ENCODE measurements around the gene SPDL1.
"Not testable (repeated sequence)": the region's sequence is repeated elsewhere in the genome, so short reads cannot be mapped to it uniquely, and the experiment has no call there.

The SPDL1 gene

DNA sequence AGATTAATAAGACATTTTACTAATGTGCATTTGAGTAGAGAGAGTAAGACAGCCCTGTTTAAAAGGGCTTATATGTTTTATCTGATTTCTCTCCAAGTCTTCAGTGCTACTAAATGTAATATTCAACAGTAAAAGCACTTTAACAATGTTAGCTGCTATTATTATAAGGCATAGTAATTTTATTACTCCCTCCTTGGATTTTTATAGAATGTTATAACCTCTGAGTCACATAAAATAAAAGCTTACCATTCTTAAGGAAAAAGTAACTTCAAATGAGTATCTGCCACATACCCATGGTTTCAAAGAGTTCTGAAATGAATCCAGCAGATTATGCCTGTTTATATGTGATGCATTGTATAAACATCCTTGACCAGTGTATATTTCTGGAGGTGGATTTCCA is 19.0 kb downstream of the SPDL1 start:
- H3K27me3 ChIP-seq (ENCODE audit: insufficient read depth, low read length): no peaks in the 10 kb centered on the region
- no peaks in the 10 kb centered on the region for H3K9me3 ChIP-seq (ENCODE audit: insufficient read depth, low read depth, low read length)
- no peak overlapping the region for H3K4me3 ChIP-seq (ENCODE audit: low read length)
- no peaks in the 10 kb centered on the region for H3K4me1 ChIP-seq (ENCODE audit: insufficient read depth, low read length)
- H3K9ac ChIP-seq (ENCODE audit: low read depth, low read length): no peak overlapping the region
- H3K27ac ChIP-seq (ENCODE audit: low read length): no peak overlapping the region
- H3K36me3 ChIP-seq (ENCODE audit: insufficient read depth, low read depth, low read length): peaks cover 71% of the 10 kb centered on the region

DNA sequence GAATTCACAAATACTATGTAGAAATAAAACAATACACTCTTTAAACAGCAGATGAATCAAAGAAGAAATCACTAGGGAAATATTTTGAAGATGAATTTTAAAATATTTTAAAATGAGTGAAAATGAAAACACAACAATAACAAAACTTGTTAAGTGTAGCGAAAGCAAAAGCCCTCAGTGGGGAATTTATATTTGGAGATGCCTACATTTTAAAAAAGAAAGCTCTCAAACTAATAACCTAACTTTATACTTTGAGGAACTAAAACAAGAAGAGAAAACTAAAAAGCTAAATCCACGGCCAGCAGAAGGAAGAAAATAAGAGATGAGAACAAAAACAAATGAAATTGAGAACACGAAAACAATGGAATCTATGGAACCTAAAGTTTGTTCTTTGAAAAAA is 22.7 kb downstream of the SPDL1 start:
- Histone ChIP-seq H3K27ac (ENCODE audit: low read length) (no peak overlapping the region), H3K27me3 (ENCODE audit: insufficient read depth, low read length) (no peaks in the 10 kb centered on the region), H3K9me3 (ENCODE audit: insufficient read depth, low read depth, low read length) (no peaks in the 10 kb centered on the region), H3K36me3 (ENCODE audit: insufficient read depth, low read depth, low read length) (peaks cover 34% of the 10 kb centered on the region), H3K4me3 (ENCODE audit: low read length) (no peak overlapping the region), H3K9ac (ENCODE audit: low read depth, low read length) (no peak overlapping the region), H3K4me1 (ENCODE audit: insufficient read depth, low read length) (no peaks in the 10 kb centered on the region)

DNA sequence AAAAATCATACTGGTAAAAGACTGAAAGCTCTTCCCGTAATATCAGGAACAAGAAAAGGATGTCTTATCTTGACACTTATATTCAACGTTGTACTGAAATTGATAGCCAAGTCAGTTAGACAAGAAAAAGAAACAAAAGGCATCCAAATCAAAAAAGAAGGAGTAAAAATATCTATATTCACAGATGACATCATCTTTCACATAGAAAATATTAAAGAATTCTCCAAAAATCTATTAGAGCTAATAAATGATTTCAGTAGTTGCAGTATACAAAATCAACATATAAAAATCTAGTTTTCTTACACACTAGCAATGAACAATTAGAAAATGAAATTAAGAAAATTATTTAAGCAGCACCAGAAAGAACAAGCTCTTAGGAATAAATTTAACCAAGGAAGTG is 24.3 kb downstream of the SPDL1 start:
- H3K27ac ChIP-seq (ENCODE audit: low read length): no peak overlapping the region
- H3K4me1 ChIP-seq (ENCODE audit: insufficient read depth, low read length): no peaks in the 10 kb centered on the region
- no peak overlapping the region for H3K9ac ChIP-seq (ENCODE audit: low read depth, low read length)
- no peaks in the 10 kb centered on the region for H3K27me3 ChIP-seq (ENCODE audit: insufficient read depth, low read length)
- no peak overlapping the region for H3K4me3 ChIP-seq (ENCODE audit: low read length)
- H3K36me3 ChIP-seq (ENCODE audit: insufficient read depth, low read depth, low read length): peaks cover 18% of the 10 kb centered on the region
- no peaks in the 10 kb centered on the region for H3K9me3 ChIP-seq (ENCODE audit: insufficient read depth, low read depth, low read length)

GRCh38 chr5:169609716-169610115 is 26.1 kb downstream of the SPDL1 start:
- Histone ChIP-seq H3K27ac (ENCODE audit: low read length) (no peak overlapping the region), H3K9me3 (ENCODE audit: insufficient read depth, low read depth, low read length) (no peaks in the 10 kb centered on the region)

GRCh38 chr5:169610606-169611005 is 27.0 kb downstream of the SPDL1 start:
- H3K9ac ChIP-seq (ENCODE audit: low read depth, low read length): no peak overlapping the region
- H3K27ac ChIP-seq (ENCODE audit: low read length): no peak overlapping the region
- no peaks in the 10 kb centered on the region for H3K9me3 ChIP-seq (ENCODE audit: insufficient read depth, low read depth, low read length)
- no peak overlapping the region for H3K4me3 ChIP-seq (ENCODE audit: low read length)
- H3K27me3 ChIP-seq (ENCODE audit: insufficient read depth, low read length): no peaks in the 10 kb centered on the region
- H3K36me3 ChIP-seq (ENCODE audit: insufficient read depth, low read depth, low read length): peaks cover 3% of the 10 kb centered on the region; the same call in 1 of the 2 replicates
- no peaks in the 10 kb centered on the region for H3K4me1 ChIP-seq (ENCODE audit: insufficient read depth, low read length)

More at GRCh38 chr5:169609716-169610115, 26.1 kb downstream of the SPDL1 start:
- H3K27me3 ChIP-seq (ENCODE audit: insufficient read depth, low read length): no peaks in the 10 kb centered on the region
- H3K9ac ChIP-seq (ENCODE audit: low read depth, low read length): no peak overlapping the region
- H3K36me3 ChIP-seq (ENCODE audit: insufficient read depth, low read depth, low read length): peaks cover 4% of the 10 kb centered on the region; the same call in 1 of the 2 replicates
- H3K4me3 ChIP-seq (ENCODE audit: low read length): no peak overlapping the region
- H3K4me1 ChIP-seq (ENCODE audit: insufficient read depth, low read length): no peaks in the 10 kb centered on the region

- no peaks in the 10 kb centered on the region for H3K4me1 ChIP-seq (ENCODE audit: insufficient read depth, low read length)
Observed at GRCh38 chr5:169615561-169615960, 32.0 kb downstream of the SPDL1 start.

GRCh38 chr5:169624307-169624706 is 40.7 kb downstream of the SPDL1 start:
- H3K4me1 ChIP-seq (ENCODE audit: insufficient read depth, low read length); H3K27ac ChIP-seq (ENCODE audit: low read length); H3K4me3 ChIP-seq (ENCODE audit: low read length); H3K9me3 ChIP-seq (ENCODE audit: insufficient read depth, low read depth, low read length); H3K27me3 ChIP-seq (ENCODE audit: insufficient read depth, low read length); H3K9ac ChIP-seq (ENCODE audit: low read depth, low read length); H3K36me3 ChIP-seq (ENCODE audit: insufficient read depth, low read depth, low read length): not testable (repeated sequence)

More at GRCh38 chr5:169615561-169615960, 32.0 kb downstream of the SPDL1 start:
- H3K27me3 ChIP-seq (ENCODE audit: insufficient read depth, low read length): no peaks in the 10 kb centered on the region
- no peak overlapping the region for H3K4me3 ChIP-seq (ENCODE audit: low read length)
- H3K36me3 ChIP-seq (ENCODE audit: insufficient read depth, low read depth, low read length): no peaks in the 10 kb centered on the region
- H3K27ac ChIP-seq (ENCODE audit: low read length): no peak overlapping the region
- peaks cover 9% of the 10 kb centered on the region; the same call in 1 of the 2 replicates for H3K9me3 ChIP-seq (ENCODE audit: insufficient read depth, low read depth, low read length)
- no peak overlapping the region for H3K9ac ChIP-seq (ENCODE audit: low read depth, low read length)

GRCh38 chr5:169626779-169627178 is 43.2 kb downstream of the SPDL1 start:
- Histone ChIP-seq H3K4me3 (ENCODE audit: low read length) (no peak overlapping the region), H3K27me3 (ENCODE audit: insufficient read depth, low read length) (no peaks in the 10 kb centered on the region), H3K27ac (ENCODE audit: low read length) (no peak overlapping the region), H3K36me3 (ENCODE audit: insufficient read depth, low read depth, low read length) (no peaks in the 10 kb centered on the region), H3K9ac (ENCODE audit: low read depth, low read length) (no peak overlapping the region), H3K9me3 (ENCODE audit: insufficient read depth, low read depth, low read length) (no peaks in the 10 kb centered on the region; the same call in 1 of the 2 replicates), H3K4me1 (ENCODE audit: insufficient read depth, low read length) (no peaks in the 10 kb centered on the region)

DNA sequence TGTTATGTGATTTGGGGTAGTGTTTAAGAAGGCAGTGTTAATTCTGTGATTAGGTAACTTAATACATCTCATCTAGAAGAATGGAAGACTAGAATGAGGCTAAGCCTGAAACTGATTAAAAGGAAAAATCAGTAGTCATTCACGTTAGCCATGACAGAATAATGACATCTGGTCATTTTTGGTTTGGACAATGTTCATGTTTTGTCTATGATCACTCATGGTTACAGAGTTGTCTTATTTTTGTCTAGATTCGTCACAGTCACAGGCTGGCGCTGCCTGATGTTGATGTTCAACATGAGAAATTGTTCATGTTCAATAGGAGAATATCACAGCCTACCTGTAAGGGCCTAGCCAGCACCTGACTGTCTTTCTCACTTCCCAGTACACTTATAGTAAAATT is 44.0 kb downstream of the SPDL1 start:
- Histone ChIP-seq H3K4me1 (ENCODE audit: insufficient read depth, low read length) (no peaks in the 10 kb centered on the region), H3K27ac (ENCODE audit: low read length) (no peak overlapping the region), H3K4me3 (ENCODE audit: low read length) (no peak overlapping the region), H3K36me3 (ENCODE audit: insufficient read depth, low read depth, low read length) (no peaks in the 10 kb centered on the region), H3K9ac (ENCODE audit: low read depth, low read length) (no peak overlapping the region), H3K9me3 (ENCODE audit: insufficient read depth, low read depth, low read length) (no peaks in the 10 kb centered on the region; the same call in 1 of the 2 replicates), H3K27me3 (ENCODE audit: insufficient read depth, low read length) (no peaks in the 10 kb centered on the region)

- H3K4me3 ChIP-seq (ENCODE audit: low read length): no peak overlapping the region
- H3K27ac ChIP-seq (ENCODE audit: low read length): no peak overlapping the region
- H3K36me3 ChIP-seq (ENCODE audit: insufficient read depth, low read depth, low read length): no peaks in the 10 kb centered on the region
- H3K9ac ChIP-seq (ENCODE audit: low read depth, low read length): no peak overlapping the region
- no peaks in the 10 kb centered on the region for H3K27me3 ChIP-seq (ENCODE audit: insufficient read depth, low read length)
- no peaks in the 10 kb centered on the region for H3K4me1 ChIP-seq (ENCODE audit: insufficient read depth, low read length)
- no peaks in the 10 kb centered on the region; the same call in 1 of the 2 replicates for H3K9me3 ChIP-seq (ENCODE audit: insufficient read depth, low read depth, low read length)
Observed at GRCh38 chr5:169628892-169629291, 45.3 kb downstream of the SPDL1 start.

- Histone ChIP-seq H3K36me3 (ENCODE audit: insufficient read depth, low read depth, low read length) (no peaks in the 10 kb centered on the region), H3K4me3 (ENCODE audit: low read length) (no peak overlapping the region), H3K9ac (ENCODE audit: low read depth, low read length) (no peak overlapping the region), H3K27me3 (ENCODE audit: insufficient read depth, low read length) (no peaks in the 10 kb centered on the region), H3K4me1 (ENCODE audit: insufficient read depth, low read length) (no peaks in the 10 kb centered on the region), H3K27ac (ENCODE audit: low read length) (no peak overlapping the region), H3K9me3 (ENCODE audit: insufficient read depth, low read depth, low read length) (peaks cover 3% of the 10 kb centered on the region; the same call in 1 of the 2 replicates)
Observed at GRCh38 chr5:169629847-169630548, 46.4 kb downstream of the SPDL1 start.

DNA sequence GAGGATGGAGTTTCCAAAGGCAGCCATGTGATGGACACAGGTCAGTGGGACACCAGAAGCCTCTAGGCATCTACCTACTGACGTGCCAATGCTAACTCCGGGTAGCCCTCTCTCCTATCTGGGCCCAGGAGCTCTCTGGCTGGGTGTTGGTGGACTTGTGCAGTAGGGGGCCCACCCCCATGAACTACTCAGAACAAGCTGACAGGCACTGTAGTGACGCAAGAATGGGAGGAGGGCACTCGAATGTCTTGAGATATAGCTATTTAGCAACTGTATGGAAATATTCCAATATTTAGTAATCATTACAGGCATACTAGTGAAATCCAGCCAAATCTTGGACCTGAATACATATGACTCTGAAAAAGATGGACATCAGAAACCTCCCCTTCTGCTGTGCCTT is 47.8 kb downstream of the SPDL1 start:
- no peak overlapping the region for H3K27ac ChIP-seq (ENCODE audit: low read length)
- H3K4me1 ChIP-seq (ENCODE audit: insufficient read depth, low read length): no peaks in the 10 kb centered on the region
- H3K9me3 ChIP-seq (ENCODE audit: insufficient read depth, low read depth, low read length): peaks cover 3% of the 10 kb centered on the region; the same call in 1 of the 2 replicates
- no peak overlapping the region for H3K9ac ChIP-seq (ENCODE audit: low read depth, low read length)
- H3K27me3 ChIP-seq (ENCODE audit: insufficient read depth, low read length): peaks cover 6% of the 10 kb centered on the region
- H3K4me3 ChIP-seq (ENCODE audit: low read length): no peak overlapping the region
- no peaks in the 10 kb centered on the region for H3K36me3 ChIP-seq (ENCODE audit: insufficient read depth, low read depth, low read length)

Measured in iPS-20b (cell line).